ENCODE measurements around the gene CEP72. TPM values are rescaled to one million over a fixed set of nuclear protein-coding genes. Genes with fewer than 3 reads are reported as not detected.

CEP72 gene, protein sequence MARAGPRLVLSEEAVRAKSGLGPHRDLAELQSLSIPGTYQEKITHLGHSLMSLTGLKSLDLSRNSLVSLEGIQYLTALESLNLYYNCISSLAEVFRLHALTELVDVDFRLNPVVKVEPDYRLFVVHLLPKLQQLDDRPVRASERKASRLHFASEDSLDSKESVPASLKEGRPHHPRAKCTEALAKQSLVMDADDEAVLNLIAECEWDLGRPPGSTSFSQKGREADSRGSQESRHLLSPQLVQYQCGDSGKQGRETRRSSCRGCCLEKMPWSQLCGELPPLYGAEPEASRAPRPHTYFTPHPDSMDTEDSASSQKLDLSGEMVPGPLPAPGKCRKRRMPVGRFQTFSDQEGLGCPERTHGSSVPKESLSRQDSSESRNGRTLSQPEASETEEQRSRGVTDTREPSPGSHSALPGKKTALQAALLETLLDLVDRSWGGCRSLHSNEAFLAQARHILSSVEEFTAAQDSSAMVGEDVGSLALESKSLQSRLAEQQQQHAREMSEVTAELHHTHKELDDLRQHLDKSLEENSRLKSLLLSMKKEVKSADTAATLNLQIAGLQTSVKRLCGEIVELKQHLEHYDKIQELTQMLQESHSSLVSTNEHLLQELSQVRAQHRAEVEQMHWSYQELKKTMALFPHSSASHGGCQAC
- total RNA-seq: 2.3 and 3.0 TPM in 2 replicates

DNA sequence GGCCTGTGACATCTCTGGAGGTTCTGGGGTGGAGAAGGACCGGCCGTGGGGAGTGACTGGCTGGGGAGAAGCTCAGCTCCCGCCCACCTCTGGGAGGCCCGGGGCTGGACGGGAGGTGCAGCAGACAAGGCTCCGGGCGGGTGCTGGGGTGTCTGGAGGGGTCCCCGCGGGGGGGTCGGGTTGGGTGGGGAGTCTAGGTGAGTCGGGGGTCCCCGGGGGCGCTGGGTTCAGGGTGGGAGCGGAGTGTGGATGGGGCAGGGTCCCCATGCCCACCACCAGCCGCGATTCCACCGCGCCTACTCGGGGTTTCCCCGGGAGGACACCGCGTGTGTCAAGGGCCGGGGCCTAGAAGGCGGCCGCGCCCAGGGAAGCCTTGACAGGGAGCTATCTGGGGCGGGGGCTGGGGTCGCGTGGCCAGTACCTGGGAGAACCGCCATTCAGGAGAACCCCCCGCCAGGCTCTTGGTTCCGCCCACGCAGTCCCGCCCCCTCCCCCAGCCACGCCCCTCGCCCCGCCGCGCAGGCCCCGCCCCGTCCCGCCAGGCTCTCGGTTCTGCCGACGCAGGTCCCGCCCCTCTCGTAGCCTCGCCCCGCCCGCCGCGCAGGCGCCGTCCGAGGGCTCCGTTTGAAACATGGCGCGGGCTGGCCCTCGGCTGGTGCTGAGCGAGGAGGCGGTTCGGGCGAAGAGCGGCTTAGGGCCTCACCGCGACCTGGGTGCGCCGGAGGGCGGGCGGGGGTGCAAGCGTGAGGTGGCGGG lies at the start of gene CEP72:
Gene CEP72, plus strand, starts transcription at position 610 of the 756 bp plus-strand sequence. Its CDS starts 22 bp downstream, at position 632.

DNA sequence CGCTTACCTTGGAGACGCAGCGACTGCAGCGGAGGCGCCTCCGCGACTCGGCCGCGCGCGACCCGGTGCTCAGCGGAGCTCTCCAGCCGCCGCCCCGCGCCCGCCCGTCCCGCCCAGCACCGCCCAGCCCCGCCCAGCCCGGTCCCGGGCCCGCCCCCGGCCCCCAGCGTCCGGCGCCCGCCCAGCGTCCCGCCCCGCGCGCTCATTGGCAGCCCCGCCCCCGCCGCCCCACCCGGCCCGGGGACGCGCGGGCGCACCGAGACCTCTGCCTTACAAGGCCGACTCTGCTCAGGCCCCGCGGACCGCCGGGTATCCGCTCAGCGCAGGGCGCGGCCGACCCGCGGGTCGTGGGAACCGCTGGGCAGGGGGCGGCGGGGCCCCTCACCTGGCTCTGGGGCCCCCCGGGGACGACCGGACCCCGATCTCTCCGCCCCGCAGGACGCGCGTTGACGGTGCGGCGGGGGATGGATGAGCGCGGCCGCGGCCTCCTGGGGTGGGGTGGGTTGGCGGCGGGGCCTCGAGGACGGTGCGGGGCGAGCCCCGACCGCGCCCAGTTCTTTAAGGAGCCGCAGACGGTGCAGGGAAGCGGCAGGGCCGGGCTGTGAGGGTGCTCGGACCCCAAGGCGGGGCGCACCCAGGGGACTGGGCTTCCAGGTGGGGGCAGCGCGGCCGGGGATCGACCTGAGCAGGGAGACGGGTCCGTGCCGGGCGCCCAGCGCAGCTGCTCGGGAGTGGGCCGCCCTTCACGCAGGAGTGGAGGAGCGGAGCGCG lies 81.3 kb downstream of the CEP72 start, which contains the start of gene TPPP:
Gene TPPP, minus strand, starts transcription at position 82 of the 771 bp plus-strand sequence. CDS start 15,292 bp downstream, outside the sequence.

Other genes with a start within 250 kb of the CEP72 start
- 52.8 and 56.6 TPM in 2 replicates for gene EXOC3, start 169.2 kb upstream of the CEP72 start, total RNA-seq
- gene SLC9A3, start 87.9 kb upstream of the CEP72 start, total RNA-seq: 0.78 and 0.86 TPM in 2 replicates
- 0.33 and 0.43 TPM in 2 replicates for gene TPPP, start 81.0 kb downstream of the CEP72 start, total RNA-seq
- 0.07 TPM in 1 of 2 replicates, not detected in the other for gene ZDHHC11B, start 172.4 kb downstream of the CEP72 start, total RNA-seq
- gene ZDHHC11, start 238.6 kb downstream of the CEP72 start, total RNA-seq: 2.9 and 10.4 TPM in 2 replicates